Mammary epithelial cell (primary cell): ENCODE data around the gene NSUN7.

Experiments
- CTCF ChIP-seq, 2 donors: IDR thresholded peaks in 1 of 2; conservative IDR thresholded peaks in 1 of 2; 2 replicates each; pipeline ENCODE4 v1.5.1; 2011 to 2012; ENCODE audit warnings: inconsistent platforms in 2 of 2, low read length in 2 of 2, mild to moderate bottlenecking in 2 of 2, control low read depth in 1 of 2, low read depth in 1 of 2; ENCODE audit not compliant: insufficient read depth in 1 of 2; ENCODE audit errors: extremely low read depth in 1 of 2
- EZH2 ChIP-seq: IDR thresholded peaks from 2 replicates; pipeline ENCODE4 v1.6.1; 2012; ENCODE audit warnings: low read length, inconsistent platforms, borderline replicate concordance

GRCh38 chr4:40718586-40718985, 31.2 kb upstream of the NSUN7 start:
- TF ChIP-seq CTCF (conservative IDR thresholded peaks at IDR 0.05 in 1 of 2, IDR thresholded peaks at IDR 0.05 in 1 of 2; ENCODE audit: extremely low read depth in 1 of 2, insufficient read depth in 1 of 2, low read depth in 1 of 2, low read length in 2 of 2) (no peak), EZH2 (no peak)
